Caco-2 (cell line): ENCODE measurements around the gene SLC16A4. TPM values are rescaled to one million over a fixed set of nuclear protein-coding genes. Genes with fewer than 3 reads are reported as not detected.

Source experiments
- BruUV-seq: library from RNA; stranded (reverse); fragments of 400-500 nt; replicated peaks from 2 replicates; lab custom pipeline; 2021; lab: Mats Ljungman, UMichigan
- CTCF ChIA-PET: fragments of 300-600 bp; sonication (Branson Sonifier 250); formaldehyde crosslinking; loops from one replicate; lab custom pipeline; 2022; ENCODE audit warnings: antibody characterized with exemption; lab: Charles Lee
- POLR2A ChIA-PET: fragments of 300-600 bp; sonication (Branson Sonifier 250); formaldehyde crosslinking; loops from one replicate; lab custom pipeline; 2022; ENCODE audit warnings: antibody characterized with exemption; lab: Charles Lee
- DNase-seq, 2 experiments: peaks; one replicate each; pipeline versions ENCODE4 v3.0.0 to v3.0.0-alpha.2; 2020 to 2022
- H3K27me3 ChIP-seq: replicated peaks from 2 replicates; pipeline ENCODE4 v1.6.0; 2011; ENCODE audit warnings: low read length; ENCODE audit not compliant: control insufficient read depth, insufficient read depth
- H3K36me3 ChIP-seq: 2 replicates; pipeline ENCODE4 v1.5.1; 2011; ENCODE audit warnings: low read length; ENCODE audit not compliant: control insufficient read depth, insufficient read depth
- H3K4me1 ChIP-seq: fragments of 250-450 bp; sonication (Bioruptor Pico); 2 replicates; pipeline ENCODE4 v1.5.1; 2020; ENCODE audit warnings: mild to moderate bottlenecking
- H3K4me3 ChIP-seq: 2 replicates; pipeline ENCODE4 v1.5.1; 2011; ENCODE audit warnings: low read depth, mild to moderate bottlenecking, control low read depth, low read length
- H3K9me3 ChIP-seq: fragments of 250-450 bp; sonication (Bioruptor Pico); 2 replicates; pipeline ENCODE4 v1.5.1; 2020; ENCODE audit warnings: mild to moderate bottlenecking, moderate library complexity
- H3K27ac Mint-ChIP-seq: one replicate; pipeline ENCODE4 v1.8.0; 2022; ENCODE audit warnings: mixed read lengths; ENCODE audit not compliant: unreplicated experiment
- H3K27me3 Mint-ChIP-seq: one replicate; pipeline ENCODE4 v1.8.0; 2022; ENCODE audit warnings: mixed read lengths; ENCODE audit not compliant: insufficient read depth, unreplicated experiment
- H3K36me3 Mint-ChIP-seq: one replicate; pipeline ENCODE4 v1.8.0; 2022; ENCODE audit warnings: mild to moderate bottlenecking, mixed read lengths; ENCODE audit not compliant: insufficient read depth, unreplicated experiment
- H3K4me1 Mint-ChIP-seq: one replicate; pipeline ENCODE4 v1.8.0; 2022; ENCODE audit warnings: low read depth, mixed read lengths; ENCODE audit not compliant: unreplicated experiment
- H3K4me3 Mint-ChIP-seq: one replicate; pipeline ENCODE4 v1.8.0; 2022; ENCODE audit warnings: mild to moderate bottlenecking, moderate library complexity, mixed read lengths; ENCODE audit not compliant: unreplicated experiment
- H3K9me3 Mint-ChIP-seq: one replicate; pipeline ENCODE4 v1.8.0; 2022; ENCODE audit warnings: mixed read lengths; ENCODE audit not compliant: unreplicated experiment
- intact Hi-C: fragments of 100-400 bp; cut with micrococcal nuclease; formaldehyde crosslinking; loops from one replicate; pipeline ENCODE4 v1.10.0; 2022; ENCODE audit not compliant: unreplicated experiment
- total RNA-seq: library from RNA; stranded (reverse); gene quantifications from 2 replicates; pipeline ENCODE4 v1.2.3, GENCODE V29; 2022
- TF ChIP-seq, protein P1 (sequence below), 2 experiments: fragments of 200-600 bp in 1 of 2; IDR thresholded peaks; 1 replicate in 1 of 2; 2 replicates in 1 of 2; pipeline versions ENCODE4 v1.5.1 to v1.8.0; 2011 to 2022; ENCODE audit warnings: antibody characterized with exemption in 1 of 2, control low read depth in 1 of 2, inconsistent platforms in 1 of 2, low read depth in 1 of 2, low read length in 1 of 2, mild to moderate bottlenecking in 1 of 2, moderate library complexity in 1 of 2; ENCODE audit not compliant: insufficient read depth in 1 of 2, severe bottlenecking in 1 of 2, unreplicated experiment in 1 of 2

SLC16A4 gene
- total RNA-seq, 1 experiment from 2014 or later, result 9.3 TPM

DNA sequence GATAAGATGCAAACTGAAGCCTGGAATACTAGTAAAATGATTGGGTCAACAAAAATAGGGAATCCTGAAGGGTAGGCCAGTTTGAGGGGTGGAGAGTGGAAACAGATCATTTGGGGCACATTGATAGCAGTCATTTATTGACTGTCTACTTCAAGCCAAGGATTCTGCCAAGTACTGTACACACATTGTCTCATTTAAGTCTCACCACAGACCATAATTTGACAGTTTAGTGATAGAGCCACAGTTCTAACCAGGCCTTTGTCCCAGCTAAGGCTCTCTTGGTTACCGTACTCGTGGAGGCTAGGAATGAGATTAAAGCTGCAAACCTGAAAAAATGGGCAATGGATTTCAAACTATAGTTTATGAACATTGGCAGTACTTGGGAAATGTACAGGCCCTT is 40.5 kb downstream of the SLC16A4 start:
- no peak overlapping the region for H3K4me3 Mint-ChIP-seq
- TF ChIP-seq, protein P1, sequence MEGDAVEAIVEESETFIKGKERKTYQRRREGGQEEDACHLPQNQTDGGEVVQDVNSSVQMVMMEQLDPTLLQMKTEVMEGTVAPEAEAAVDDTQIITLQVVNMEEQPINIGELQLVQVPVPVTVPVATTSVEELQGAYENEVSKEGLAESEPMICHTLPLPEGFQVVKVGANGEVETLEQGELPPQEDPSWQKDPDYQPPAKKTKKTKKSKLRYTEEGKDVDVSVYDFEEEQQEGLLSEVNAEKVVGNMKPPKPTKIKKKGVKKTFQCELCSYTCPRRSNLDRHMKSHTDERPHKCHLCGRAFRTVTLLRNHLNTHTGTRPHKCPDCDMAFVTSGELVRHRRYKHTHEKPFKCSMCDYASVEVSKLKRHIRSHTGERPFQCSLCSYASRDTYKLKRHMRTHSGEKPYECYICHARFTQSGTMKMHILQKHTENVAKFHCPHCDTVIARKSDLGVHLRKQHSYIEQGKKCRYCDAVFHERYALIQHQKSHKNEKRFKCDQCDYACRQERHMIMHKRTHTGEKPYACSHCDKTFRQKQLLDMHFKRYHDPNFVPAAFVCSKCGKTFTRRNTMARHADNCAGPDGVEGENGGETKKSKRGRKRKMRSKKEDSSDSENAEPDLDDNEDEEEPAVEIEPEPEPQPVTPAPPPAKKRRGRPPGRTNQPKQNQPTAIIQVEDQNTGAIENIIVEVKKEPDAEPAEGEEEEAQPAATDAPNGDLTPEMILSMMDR (IDR thresholded peaks at IDR 0.05; ENCODE audit: insufficient read depth in 1 of 2, low read depth in 1 of 2, low read length in 1 of 2, severe bottlenecking in 1 of 2, unreplicated experiment in 1 of 2), result no peak
- H3K4me3 ChIP-seq, result no peak overlapping the region
- no peak overlapping the region for H3K27ac Mint-ChIP-seq
- peaks cover 7% of the 10 kb centered on the region; the same call in 1 of the 2 replicates for H3K4me1 ChIP-seq
- H3K27me3 Mint-ChIP-seq, result no peaks in the 10 kb centered on the region
- intact Hi-C loops, result no loop called here
- BruUV-seq, result no TSS peak
- CTCF ChIA-PET, result interaction anchor here (0.7 kb wide), 1 partner anchor 12 kb away, joined by 4 read pairs; the partner anchor contains the start of gene RBM15
- H3K9me3 Mint-ChIP-seq, result no peaks in the 10 kb centered on the region
- no peak for DNase-seq
- H3K36me3 ChIP-seq, result no peaks in the 10 kb centered on the region
- H3K36me3 Mint-ChIP-seq, result peaks cover 37% of the 10 kb centered on the region
- no peaks in the 10 kb centered on the region for H3K9me3 ChIP-seq
- peaks cover 15% of the 10 kb centered on the region for H3K4me1 Mint-ChIP-seq
- POLR2A ChIA-PET, result no interaction called here
- H3K27me3 ChIP-seq, result no peaks in the 10 kb centered on the region

DNA sequence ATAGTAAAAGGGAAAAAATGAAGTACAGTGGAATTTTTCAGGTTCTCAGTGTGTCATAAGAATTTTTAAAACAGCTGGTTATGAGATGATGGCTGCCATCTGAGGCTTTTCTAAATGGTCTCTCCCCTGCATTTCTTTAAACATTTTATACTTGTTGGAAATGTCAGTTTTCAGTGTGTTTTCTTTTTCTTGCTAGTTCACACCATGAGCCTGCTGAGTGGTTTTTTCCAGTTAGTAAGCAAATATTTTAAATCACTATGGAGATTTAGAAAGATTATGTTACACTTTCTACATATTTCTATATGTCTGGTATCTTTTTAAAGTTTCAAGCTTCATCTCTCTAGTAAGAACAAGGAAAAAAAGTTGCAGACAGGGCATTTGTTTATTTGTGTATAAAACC is 42.1 kb downstream of the SLC16A4 start:
- no peak overlapping the region for H3K4me3 Mint-ChIP-seq
- Histone ChIP-seq H3K4me3 (no peak overlapping the region), H3K9me3 (no peaks in the 10 kb centered on the region), H3K27me3 (no peaks in the 10 kb centered on the region), H3K36me3 (no peaks in the 10 kb centered on the region), H3K4me1 (peaks cover 7% of the 10 kb centered on the region; the same call in 1 of the 2 replicates)
- H3K36me3 Mint-ChIP-seq, result peaks cover 48% of the 10 kb centered on the region
- TF ChIP-seq, protein P1 (IDR thresholded peaks at IDR 0.05; ENCODE audit: insufficient read depth in 1 of 2, low read depth in 1 of 2, low read length in 1 of 2, severe bottlenecking in 1 of 2, unreplicated experiment in 1 of 2), result no peak
- H3K4me1 Mint-ChIP-seq, result peaks cover 18% of the 10 kb centered on the region
- H3K27ac Mint-ChIP-seq, result no peak overlapping the region
- no TSS peak for BruUV-seq
- CTCF ChIA-PET, result interaction anchor here (1.2 kb wide), 1 partner anchor 11 kb away, joined by 3 read pairs; no protein-coding TSS in a partner anchor
- H3K27me3 Mint-ChIP-seq, result no peaks in the 10 kb centered on the region
- no peaks in the 10 kb centered on the region for H3K9me3 Mint-ChIP-seq
- intact Hi-C loops, result no loop called here
- POLR2A ChIA-PET, result interaction anchor here (1.2 kb wide), 1 partner anchor 10 kb away, joined by 7 read pairs; the partner anchor contains the start of gene RBM15
- no peak for DNase-seq

DNA sequence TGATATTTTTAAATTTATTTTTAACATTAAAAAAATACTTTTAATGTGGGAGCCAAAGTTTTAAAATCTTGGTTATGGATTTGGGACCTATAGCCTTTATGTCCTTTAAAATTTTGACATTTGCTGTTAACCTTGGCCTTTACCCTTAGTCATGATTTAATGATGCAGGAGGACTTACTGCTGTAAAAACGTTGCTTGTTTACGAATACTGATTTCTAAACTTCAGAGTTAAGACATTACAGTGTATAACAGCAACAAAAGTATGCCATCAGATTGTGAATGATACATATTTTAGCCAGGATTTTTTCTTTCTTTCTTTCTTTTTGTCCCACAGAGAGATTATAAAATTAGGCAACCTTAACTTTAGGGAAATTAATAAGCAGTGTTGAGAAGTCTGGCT is 42.8 kb downstream of the SLC16A4 start:
- Histone ChIP-seq H3K4me3 (no peak overlapping the region), H3K9me3 (no peaks in the 10 kb centered on the region), H3K27me3 (no peaks in the 10 kb centered on the region), H3K4me1 (peaks cover 7% of the 10 kb centered on the region; the same call in 1 of the 2 replicates), H3K36me3 (no peaks in the 10 kb centered on the region)
- TF ChIP-seq, protein P1 (IDR thresholded peaks at IDR 0.05; ENCODE audit: insufficient read depth in 1 of 2, low read depth in 1 of 2, low read length in 1 of 2, severe bottlenecking in 1 of 2, unreplicated experiment in 1 of 2), result no peak
- no peak overlapping the region for H3K4me3 Mint-ChIP-seq
- intact Hi-C loops, result no loop called here
- no peak overlapping the region for H3K27ac Mint-ChIP-seq
- ChIA-PET CTCF (interaction anchor here (1.2 kb wide), 1 partner anchor 10 kb away, joined by 3 read pairs; no protein-coding TSS in a partner anchor), POLR2A (interaction anchor here (1.2 kb wide), 1 partner anchor 9 kb away, joined by 7 read pairs; the partner anchor contains the start of gene RBM15)
- DNase-seq, result no peak
- peaks cover 55% of the 10 kb centered on the region for H3K36me3 Mint-ChIP-seq
- no peaks in the 10 kb centered on the region for H3K9me3 Mint-ChIP-seq
- peaks cover 18% of the 10 kb centered on the region for H3K4me1 Mint-ChIP-seq
- no peaks in the 10 kb centered on the region for H3K27me3 Mint-ChIP-seq
- no TSS peak for BruUV-seq
